ENCODE data around the gene SCN3B.

Gene SCN3B

DNA sequence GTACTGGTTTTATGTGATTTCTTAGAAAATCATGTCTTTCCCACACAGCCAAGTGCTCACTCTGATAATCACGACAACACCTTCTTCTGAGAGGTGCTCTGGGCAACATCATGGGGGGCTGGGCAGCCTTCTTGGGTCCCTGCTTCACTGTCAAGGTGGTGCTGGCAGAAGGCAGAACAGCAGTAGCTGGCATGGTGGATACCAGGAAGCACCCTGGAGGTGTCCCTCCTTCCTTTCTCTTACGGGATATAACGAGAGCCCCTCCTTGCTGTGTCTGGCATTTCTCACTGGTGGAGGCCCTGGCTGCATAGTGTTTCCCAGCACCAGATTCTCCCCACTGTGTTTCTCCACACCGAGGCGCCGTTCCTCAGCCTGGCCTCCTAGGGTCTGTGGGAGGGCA lies 60.9 kb downstream of the SCN3B start:
- no peak for DNase-seq (ENCODE audit: insufficient read length, low spot score)
- TF ChIP-seq POU2F2 (IDR thresholded peaks at IDR 0.05; ENCODE audit: low read depth, low read length) (no peak), PAX5 (IDR thresholded peaks at IDR 0.05; ENCODE audit: insufficient read depth, low read length, severe bottlenecking) (no peak), SPI1 (IDR thresholded peaks at IDR 0.05; ENCODE audit: low read depth, low read length) (no peak), POLR2A (IDR thresholded peaks at IDR 0.05; ENCODE audit: low read depth, low read length) (no peak), TAF1 (IDR thresholded peaks at IDR 0.05; ENCODE audit: low read depth, low read length) (no peak), POLR2AphosphoS5 (IDR thresholded peaks at IDR 0.05; ENCODE audit: low read depth, low read length) (no peak)
- FAIRE-seq = no peak

GRCh38 chr11:123590296-123590912 lies 64.0 kb downstream of the SCN3B start:
- FAIRE-seq (no peak), DNase-seq (ENCODE audit: insufficient read length, low spot score) (no peak)
- TF ChIP-seq POLR2AphosphoS5 (IDR thresholded peaks at IDR 0.05; ENCODE audit: low read depth, low read length) (no peak), TAF1 (IDR thresholded peaks at IDR 0.05; ENCODE audit: low read depth, low read length) (no peak), PAX5 (IDR thresholded peaks at IDR 0.05; ENCODE audit: insufficient read depth, low read length, severe bottlenecking) (no peak), POU2F2 (IDR thresholded peaks at IDR 0.05; ENCODE audit: low read depth, low read length) (no peak), POLR2A (IDR thresholded peaks at IDR 0.05; ENCODE audit: low read depth, low read length) (no peak), SPI1 (IDR thresholded peaks at IDR 0.05; ENCODE audit: low read depth, low read length) (no peak)

DNA sequence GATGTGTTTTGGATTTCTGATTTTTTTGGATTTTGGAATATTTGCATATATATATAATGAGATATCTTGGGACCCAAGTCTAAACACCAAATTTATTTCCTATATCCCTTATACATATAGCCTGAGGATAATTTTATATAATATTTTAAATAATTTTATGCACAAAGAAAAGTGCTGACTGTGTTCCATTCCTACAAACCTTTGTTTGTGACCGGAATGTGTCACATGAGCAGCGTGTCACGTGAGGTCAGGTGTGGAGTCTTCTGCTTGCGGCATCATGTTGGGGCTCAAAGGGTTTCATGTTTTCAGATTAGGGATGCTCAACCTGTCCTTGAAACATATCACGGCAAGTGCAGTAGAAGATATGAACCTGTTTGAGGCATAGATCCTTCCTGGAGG lies 65.6 kb downstream of the SCN3B start:
- TF ChIP-seq SPI1 (IDR thresholded peaks at IDR 0.05; ENCODE audit: low read depth, low read length) (no peak), PAX5 (IDR thresholded peaks at IDR 0.05; ENCODE audit: insufficient read depth, low read length, severe bottlenecking) (no peak), POLR2A (IDR thresholded peaks at IDR 0.05; ENCODE audit: low read depth, low read length) (no peak), TAF1 (IDR thresholded peaks at IDR 0.05; ENCODE audit: low read depth, low read length) (no peak), POLR2AphosphoS5 (IDR thresholded peaks at IDR 0.05; ENCODE audit: low read depth, low read length) (no peak), POU2F2 (IDR thresholded peaks at IDR 0.05; ENCODE audit: low read depth, low read length) (no peak)
- FAIRE-seq = no peak
- no peak for DNase-seq (ENCODE audit: insufficient read length, low spot score)

GRCh38 chr11:123588117-123588863 lies 66.1 kb downstream of the SCN3B start:
- TF ChIP-seq POLR2A (IDR thresholded peaks at IDR 0.05; ENCODE audit: low read depth, low read length) (no peak), SPI1 (IDR thresholded peaks at IDR 0.05; ENCODE audit: low read depth, low read length) (no peak), POLR2AphosphoS5 (IDR thresholded peaks at IDR 0.05; ENCODE audit: low read depth, low read length) (no peak), TAF1 (IDR thresholded peaks at IDR 0.05; ENCODE audit: low read depth, low read length) (no peak), POU2F2 (IDR thresholded peaks at IDR 0.05; ENCODE audit: low read depth, low read length) (no peak), PAX5 (IDR thresholded peaks at IDR 0.05; ENCODE audit: insufficient read depth, low read length, severe bottlenecking) (no peak)
- no peak for FAIRE-seq
- no peak for DNase-seq (ENCODE audit: insufficient read length, low spot score)

GRCh38 chr11:123587559-123587958 lies 66.9 kb downstream of the SCN3B start:
- FAIRE-seq = no peak
- no peak for DNase-seq (ENCODE audit: insufficient read length, low spot score)
- TF ChIP-seq POU2F2 (IDR thresholded peaks at IDR 0.05; ENCODE audit: low read depth, low read length) (no peak), POLR2AphosphoS5 (IDR thresholded peaks at IDR 0.05; ENCODE audit: low read depth, low read length) (no peak), PAX5 (IDR thresholded peaks at IDR 0.05; ENCODE audit: insufficient read depth, low read length, severe bottlenecking) (no peak), TAF1 (IDR thresholded peaks at IDR 0.05; ENCODE audit: low read depth, low read length) (no peak), SPI1 (IDR thresholded peaks at IDR 0.05; ENCODE audit: low read depth, low read length) (no peak), POLR2A (IDR thresholded peaks at IDR 0.05; ENCODE audit: low read depth, low read length) (no peak)

GRCh38 chr11:123587044-123587443 lies 67.4 kb downstream of the SCN3B start:
- TF ChIP-seq SPI1 (IDR thresholded peaks at IDR 0.05; ENCODE audit: low read depth, low read length) (no peak), POLR2AphosphoS5 (IDR thresholded peaks at IDR 0.05; ENCODE audit: low read depth, low read length) (no peak), TAF1 (IDR thresholded peaks at IDR 0.05; ENCODE audit: low read depth, low read length) (no peak), POLR2A (IDR thresholded peaks at IDR 0.05; ENCODE audit: low read depth, low read length) (no peak), PAX5 (IDR thresholded peaks at IDR 0.05; ENCODE audit: insufficient read depth, low read length, severe bottlenecking) (no peak), POU2F2 (IDR thresholded peaks at IDR 0.05; ENCODE audit: low read depth, low read length) (no peak)
- DNase-seq (ENCODE audit: insufficient read length, low spot score) (no peak), FAIRE-seq (no peak)

DNA sequence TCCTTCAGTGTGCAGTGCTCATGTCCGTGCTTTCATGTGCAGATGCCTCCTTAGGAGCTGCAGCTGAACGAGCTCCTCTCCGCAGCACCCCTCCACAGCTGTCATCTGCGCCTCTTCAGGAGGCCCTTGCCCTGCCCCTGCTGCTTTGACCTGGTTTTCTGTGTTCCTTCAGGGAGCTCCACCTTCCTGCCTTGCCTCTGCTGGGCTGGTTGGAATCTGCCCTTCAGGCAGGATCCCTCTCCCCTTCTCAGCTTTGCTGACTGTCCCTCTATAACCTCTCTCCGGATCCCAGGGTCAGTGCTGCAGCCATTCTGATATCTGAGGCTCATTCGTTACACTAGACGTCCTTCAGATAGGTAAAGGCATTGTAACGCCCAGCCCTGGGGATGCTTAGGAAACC lies 67.9 kb downstream of the SCN3B start:
- FAIRE-seq (no peak), DNase-seq (ENCODE audit: insufficient read length, low spot score) (no peak)
- TF ChIP-seq POU2F2 (IDR thresholded peaks at IDR 0.05; ENCODE audit: low read depth, low read length) (no peak), SPI1 (IDR thresholded peaks at IDR 0.05; ENCODE audit: low read depth, low read length) (no peak), POLR2AphosphoS5 (IDR thresholded peaks at IDR 0.05; ENCODE audit: low read depth, low read length) (no peak), POLR2A (IDR thresholded peaks at IDR 0.05; ENCODE audit: low read depth, low read length) (no peak), PAX5 (IDR thresholded peaks at IDR 0.05; ENCODE audit: insufficient read depth, low read length, severe bottlenecking) (no peak), TAF1 (IDR thresholded peaks at IDR 0.05; ENCODE audit: low read depth, low read length) (no peak)

- TF ChIP-seq POLR2A (IDR thresholded peaks at IDR 0.05; ENCODE audit: low read depth, low read length) = no peak
- no peak for TF ChIP-seq TAF1 (IDR thresholded peaks at IDR 0.05; ENCODE audit: low read depth, low read length)
- TF ChIP-seq PAX5 (IDR thresholded peaks at IDR 0.05; ENCODE audit: insufficient read depth, low read length, severe bottlenecking) = no peak
- DNase-seq (ENCODE audit: insufficient read length, low spot score) (no peak), FAIRE-seq (no peak)
These were observed 68.7 kb downstream of the SCN3B start for GRCh38 chr11:123585706-123586105.

DNA sequence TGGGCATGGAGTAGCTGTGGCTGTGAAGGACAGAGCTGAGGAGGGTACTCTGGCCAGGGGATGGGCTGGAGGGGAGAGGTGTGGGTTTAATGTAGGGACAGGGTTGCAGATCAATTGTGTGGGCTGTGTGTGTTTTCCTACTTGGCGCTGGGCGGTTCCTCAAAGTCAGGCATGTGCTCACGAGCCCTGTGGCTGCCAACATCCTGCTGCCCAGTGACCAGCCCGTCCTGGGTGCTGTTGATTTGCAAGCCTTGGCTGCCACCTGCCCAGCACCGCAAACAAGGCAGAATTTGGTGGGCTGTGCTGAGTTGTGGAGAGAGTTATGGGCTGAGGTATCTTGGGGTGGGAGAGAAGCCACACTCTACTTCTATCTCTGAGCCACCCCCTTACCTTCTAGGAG lies 69.2 kb downstream of the SCN3B start:
- DNase-seq (ENCODE audit: insufficient read length, low spot score) (no peak), FAIRE-seq (no peak)
- no peak for TF ChIP-seq POLR2A (IDR thresholded peaks at IDR 0.05; ENCODE audit: low read depth, low read length)
- TF ChIP-seq POU2F2 (IDR thresholded peaks at IDR 0.05; ENCODE audit: low read depth, low read length) = no peak
- TF ChIP-seq SPI1 (IDR thresholded peaks at IDR 0.05; ENCODE audit: low read depth, low read length) = no peak
- TF ChIP-seq TAF1 (IDR thresholded peaks at IDR 0.05; ENCODE audit: low read depth, low read length) = no peak
- TF ChIP-seq PAX5 (IDR thresholded peaks at IDR 0.05; ENCODE audit: insufficient read depth, low read length, severe bottlenecking) = no peak
- no peak for TF ChIP-seq POLR2AphosphoS5 (IDR thresholded peaks at IDR 0.05; ENCODE audit: low read depth, low read length)
